COLO668 (cell line): Measurements from ENCODE around the gene VSTM1.

ENCODE experiments used
- DNase-seq: peaks from one replicate; lab custom pipeline; 2025; ENCODE audit not compliant: unreplicated experiment; lab: John Stamatoyannopoulos, UW

Gene VSTM1

DNA sequence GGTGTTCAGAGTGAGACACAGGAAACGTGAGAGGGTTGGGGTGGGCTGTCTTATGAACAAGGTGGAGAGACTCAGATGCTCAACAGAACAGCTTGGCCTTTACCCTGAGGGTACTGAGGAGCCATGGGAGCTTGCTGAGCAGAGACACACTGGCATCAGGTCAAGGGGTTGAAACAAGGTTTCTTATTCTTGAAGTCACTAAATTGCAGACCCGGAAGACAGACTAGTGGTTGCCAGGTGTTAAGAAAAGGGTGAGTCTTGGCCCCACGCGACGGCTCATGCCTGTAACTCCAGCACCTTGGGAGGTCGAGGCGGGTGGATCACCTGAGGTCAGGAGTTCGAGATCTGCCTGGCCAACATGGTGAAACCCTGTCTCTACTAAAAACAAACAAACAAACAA is 49.8 kb downstream of the VSTM1 start:
- DNase-seq: no peak

DNA sequence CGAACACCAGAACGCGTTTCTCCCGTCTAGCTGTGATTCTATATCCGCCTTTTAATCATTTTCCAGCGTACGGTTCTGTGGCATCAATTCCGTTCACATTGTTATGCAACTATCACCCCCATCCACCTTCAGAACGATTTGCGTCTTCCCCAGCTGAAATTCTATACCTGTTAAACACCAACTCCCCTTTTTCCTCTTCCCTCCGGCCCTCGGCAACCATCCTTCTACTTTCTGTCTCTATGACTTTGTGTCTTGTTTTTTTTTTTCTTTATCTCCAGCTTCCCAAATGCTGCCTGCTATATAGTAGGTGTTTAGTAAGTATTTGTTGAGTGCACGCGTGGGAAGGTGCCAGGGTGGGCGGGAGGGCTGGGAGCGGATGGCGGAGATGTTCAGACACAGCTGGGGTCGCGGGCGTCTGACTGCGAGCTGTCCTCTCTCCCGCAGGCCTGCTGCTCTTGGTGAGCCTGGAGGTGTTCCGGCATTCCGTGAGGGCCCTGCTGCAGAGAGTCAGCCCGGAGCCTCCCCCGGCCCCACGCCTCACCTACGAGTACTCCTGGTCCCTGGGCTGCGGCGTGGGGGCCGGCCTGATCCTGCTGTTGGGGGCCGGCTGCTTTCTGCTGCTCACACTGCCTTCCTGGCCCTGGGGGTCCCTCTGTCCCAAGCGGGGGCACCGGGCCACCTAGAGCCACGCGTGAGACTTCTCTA is 52.0 kb downstream of the VSTM1 start:
- no peak for DNase-seq

DNA sequence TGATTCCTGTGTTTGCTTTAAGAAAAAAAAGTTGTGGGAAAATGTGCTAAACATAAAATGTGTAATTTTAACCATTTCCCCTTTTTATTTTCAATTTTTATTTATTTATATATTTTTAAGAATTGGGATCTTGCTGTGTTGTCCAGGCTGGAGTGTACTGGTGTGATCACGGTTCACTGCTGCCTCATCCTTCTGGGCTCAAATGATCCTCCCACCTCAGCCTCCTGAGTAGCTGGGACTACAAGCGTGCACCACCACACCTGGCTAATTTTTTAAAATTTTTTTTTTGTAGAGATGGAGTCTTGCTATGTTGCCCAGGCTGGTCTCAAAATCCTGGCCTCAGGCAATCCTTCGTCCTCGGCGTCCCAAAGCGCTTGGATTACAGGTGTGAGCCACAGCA is 53.2 kb downstream of the VSTM1 start:
- no peak for DNase-seq

DNA sequence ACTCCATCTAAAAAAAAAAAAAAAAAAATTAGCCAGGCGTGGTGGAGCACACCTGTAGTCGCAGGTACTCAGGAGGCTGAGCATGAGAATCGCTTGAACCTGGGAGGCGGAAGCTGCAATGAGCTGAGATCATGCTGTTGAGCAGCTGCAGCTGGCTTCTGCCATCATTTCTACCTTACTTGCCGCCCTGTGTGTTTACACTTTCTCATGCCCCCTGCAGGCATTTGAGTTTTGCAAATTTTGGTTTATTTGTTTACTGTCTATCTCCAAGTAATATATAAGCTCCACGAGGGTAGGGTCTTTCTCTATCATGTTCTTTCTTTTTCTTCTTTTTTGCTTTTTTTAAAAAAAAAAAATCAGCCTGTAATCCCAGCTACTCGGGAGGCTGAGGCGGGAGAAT is 54.3 kb downstream of the VSTM1 start:
- no peak for DNase-seq

DNA sequence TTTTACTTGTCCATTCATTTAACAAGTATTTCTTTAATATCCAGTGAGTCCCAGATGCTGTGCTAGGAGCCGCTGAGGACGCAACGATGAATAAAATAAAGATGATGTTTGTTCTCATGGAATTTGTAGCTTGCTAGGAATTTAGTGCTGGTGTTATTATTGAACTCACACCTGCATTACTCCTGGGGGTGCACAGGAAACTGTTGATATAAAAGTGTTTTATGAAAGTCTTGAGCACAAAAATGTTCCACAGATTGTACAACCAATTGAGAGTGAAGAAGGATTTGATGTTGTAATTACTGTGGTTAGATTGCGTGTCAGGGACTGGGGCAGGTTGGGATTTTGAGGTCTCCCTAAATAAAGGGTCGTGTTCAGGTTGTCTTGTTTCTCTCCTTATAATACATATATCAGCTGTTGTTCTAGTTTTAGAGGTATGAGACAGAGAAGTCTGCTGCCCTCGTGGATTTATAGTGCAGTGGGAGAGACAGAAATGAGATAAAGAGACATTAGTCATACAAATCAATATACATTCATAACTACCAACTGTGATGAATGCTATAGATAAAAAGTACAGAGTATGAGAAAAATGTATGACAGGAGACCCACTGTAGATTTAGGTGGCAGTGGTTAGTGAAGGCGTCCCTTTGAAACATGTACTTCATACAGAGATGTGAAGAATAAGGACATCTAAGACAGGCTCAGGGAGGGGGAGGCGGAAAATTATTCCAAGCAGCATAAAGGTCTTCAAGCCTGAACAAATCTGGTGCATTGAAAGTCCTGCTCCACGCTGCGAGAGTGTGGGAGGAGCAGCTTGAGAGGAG is 61.0 kb downstream of the VSTM1 start:
- no peak for DNase-seq

DNA sequence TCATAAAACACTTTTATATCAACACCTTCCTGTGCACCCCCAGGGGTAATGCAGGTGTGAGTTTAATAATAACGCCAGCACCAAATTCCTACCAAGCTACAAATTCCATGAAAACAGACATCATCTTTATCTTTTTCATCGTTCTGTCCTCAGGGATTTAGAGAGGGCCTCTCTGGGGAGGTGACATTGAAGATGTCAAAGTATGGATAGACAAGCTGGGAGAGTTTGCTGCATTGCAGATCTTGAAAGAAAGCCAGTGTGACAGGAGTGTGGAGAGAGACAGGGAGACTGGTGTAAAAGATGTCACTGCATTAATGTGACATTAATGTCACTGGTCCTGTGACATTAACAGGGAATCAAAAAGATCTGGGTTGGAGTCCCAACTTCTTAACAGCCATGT is 62.2 kb downstream of the VSTM1 start:
- DNase-seq: no peak

DNA sequence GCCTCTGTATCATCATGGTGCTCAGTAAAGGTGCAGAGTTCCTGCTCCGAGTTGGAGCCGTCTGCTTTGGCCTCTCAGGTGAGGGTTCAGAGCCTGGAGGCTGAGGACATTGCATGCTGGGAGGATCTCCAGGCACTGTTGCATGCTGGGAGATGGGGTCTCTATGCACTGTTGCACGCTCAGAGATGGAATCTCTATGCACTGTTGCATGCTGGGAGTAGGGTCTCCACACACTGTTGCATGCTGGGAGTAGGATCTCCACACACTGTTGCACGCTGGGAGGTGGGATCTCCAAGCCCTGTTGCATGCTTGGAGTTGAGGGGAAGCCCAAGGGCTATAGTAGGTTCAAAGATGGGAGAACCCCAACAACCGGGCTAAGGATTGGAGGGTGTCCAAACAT is 64.0 kb downstream of the VSTM1 start:
- DNase-seq: no peak

DNA sequence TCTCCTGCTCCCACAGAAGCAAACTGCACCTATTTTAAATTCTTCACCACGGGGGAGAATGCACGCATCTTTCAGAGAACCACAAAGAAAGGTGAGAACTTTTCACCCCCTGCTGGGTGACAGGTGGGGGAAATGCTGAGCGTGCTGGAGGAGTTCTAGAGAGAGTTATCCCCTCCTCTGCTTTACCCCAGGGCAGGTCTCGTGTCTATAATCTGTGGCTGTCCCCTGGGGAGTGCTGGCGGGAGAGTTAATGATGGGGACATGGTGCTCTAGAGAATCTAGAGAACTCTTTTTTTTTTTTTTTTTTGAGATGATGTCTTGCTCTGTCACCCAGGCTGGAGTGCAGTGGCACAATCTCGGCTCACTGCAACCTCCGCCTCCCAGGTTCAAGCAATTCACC is 65.5 kb downstream of the VSTM1 start:
- no peak for DNase-seq

DNA sequence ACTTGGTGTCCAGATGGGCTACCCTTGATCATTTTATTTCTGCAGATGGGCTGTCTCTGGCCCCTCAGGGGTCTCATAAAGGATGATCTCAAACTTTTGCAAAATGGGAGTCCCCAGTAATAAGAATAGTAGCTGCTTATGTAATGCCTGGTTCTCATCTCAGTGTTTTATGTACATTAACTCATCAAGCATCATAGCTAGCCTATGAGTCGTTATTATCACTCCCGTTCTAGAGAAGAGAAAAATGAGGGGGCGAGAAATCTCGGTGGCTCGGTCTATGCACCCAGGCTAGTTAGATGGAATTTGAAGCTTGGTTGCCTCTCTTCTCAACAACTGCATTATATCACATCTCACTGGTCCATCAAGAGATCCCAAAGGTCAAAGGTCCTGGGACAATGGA is 68.9 kb downstream of the VSTM1 start:
- DNase-seq: no peak

DNA sequence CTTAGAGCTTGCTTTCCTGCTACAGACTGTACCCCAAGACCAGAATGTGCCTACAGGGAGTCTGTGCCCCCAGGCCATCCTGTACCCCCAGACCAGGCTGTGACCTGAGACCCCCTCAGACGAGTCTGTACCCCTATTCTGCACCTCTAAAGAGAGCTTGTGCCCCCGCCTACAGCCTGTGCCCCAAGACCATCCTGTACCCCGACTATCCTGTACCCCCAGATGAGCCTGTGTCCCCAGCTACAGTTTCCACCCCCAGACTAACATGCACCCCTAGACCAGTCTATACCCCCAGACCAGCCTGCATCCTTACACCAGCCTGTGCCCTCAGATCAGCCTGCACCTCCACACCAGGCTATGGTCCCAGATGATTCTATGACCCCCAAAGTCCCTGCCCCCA is 70.2 kb downstream of the VSTM1 start:
- DNase-seq: no peak

DNA sequence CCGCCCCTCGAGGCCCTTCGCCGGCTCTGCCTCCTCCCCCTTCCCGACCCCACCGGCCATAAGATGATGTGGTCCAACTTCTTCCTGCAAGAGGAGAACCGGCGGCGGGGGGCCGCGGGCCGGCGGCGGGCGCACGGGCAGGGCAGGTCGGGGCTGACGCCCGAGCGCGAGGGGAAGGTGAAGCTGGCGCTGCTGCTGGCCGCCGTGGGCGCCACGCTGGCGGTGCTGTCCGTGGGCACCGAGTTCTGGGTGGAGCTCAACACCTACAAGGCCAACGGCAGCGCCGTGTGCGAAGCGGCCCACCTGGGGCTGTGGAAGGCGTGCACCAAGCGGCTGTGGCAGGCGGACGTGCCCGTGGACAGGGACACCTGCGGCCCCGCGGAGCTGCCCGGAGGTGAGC is 70.9 kb downstream of the VSTM1 start:
- no peak for DNase-seq

DNA sequence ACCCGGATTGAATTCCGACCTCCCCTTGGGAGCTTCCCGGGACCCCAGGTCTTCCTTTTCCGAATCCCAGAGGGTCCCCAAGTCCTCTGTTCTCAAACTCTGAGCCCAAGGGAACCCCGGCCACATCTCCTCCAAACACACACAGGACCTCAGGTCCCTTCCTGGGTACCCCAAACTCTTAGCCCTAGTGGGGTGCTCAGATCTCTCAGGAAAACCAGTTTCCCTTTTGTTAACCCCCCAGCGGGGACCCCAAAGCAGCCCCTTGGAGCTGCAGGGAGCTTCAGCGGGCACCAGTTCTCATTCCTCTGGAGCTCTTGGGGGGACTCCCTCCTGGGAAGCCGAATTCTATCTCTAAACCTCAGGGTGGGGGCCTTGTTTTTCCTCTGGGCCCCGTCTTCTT is 71.5 kb downstream of the VSTM1 start:
- DNase-seq: no peak

DNA sequence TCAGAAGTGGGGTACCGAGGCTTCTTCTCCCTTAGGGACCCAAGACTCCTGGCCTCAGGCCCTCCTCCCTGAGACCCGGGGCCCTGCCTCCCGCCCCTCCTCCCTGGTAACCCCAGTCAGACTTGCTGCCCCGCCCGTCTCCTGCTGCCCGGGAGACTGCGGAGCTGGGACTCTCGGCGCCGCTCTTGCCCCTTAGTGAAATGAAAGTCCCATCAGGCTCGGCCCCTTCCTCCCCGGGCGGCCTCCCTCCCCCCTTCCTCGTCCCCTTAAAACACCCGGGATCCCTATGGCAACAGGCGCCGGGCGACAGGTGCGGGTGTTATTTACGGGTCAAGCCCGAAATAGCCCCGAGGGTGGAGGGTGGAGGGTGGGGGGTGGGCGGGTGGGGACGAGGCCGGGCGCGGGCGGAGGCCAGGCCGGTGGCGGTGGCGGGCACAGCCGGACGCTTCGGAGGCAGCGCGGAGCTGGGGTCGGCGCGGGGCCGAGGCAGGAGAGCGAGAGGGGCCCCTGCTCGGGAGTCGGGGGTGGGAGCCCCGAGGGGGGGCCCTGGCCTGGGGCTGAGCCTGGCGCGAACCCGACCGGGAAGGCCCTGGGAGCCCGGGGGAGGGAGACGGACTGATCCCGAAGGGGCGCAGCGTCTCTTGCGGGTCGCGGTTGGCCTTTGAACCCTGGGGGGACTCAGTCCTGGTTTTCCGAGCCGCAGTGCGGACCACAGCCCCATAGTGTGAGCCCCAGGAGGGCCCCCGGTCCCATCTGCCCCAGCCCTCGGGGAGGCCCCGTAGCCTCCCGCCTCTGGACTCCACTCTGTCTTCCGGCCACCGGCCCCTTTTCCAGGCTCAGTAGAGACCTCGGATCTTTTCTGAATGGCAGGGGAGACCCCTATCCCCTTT is 72.2 kb downstream of the VSTM1 start, which contains the start of gene CACNG6:
Gene CACNG6 (plus strand): TSS at position 414 of the 890 bp plus-strand sequence. CDS start 1,241 bp downstream, outside the sequence.
- DNase-seq: peak; percentile 13
